Measurements from ENCODE around the gene ABLIM3. TPM values are rescaled to one million over a fixed set of nuclear protein-coding genes. Genes with fewer than 3 reads are reported as not detected.

Gene ABLIM3
- total RNA-seq, 1 donor from 2014 or later = 8.0 TPM

- H3K27me3 Mint-ChIP-seq = peaks cover 12% of the 10 kb centered on the region
- no peak overlapping the region for H3K27ac Mint-ChIP-seq
- H3K4me3 Mint-ChIP-seq = no peak overlapping the region
- peaks cover 6% of the 10 kb centered on the region for H3K4me1 Mint-ChIP-seq (ENCODE audit: unreplicated experiment)
- H3K9me3 Mint-ChIP-seq = no peaks in the 10 kb centered on the region
- no peak for TF ChIP-seq CTCF (conservative IDR thresholded peaks at IDR 0.05)
- no peak for DNase-seq (ENCODE audit: extremely low spot score, unreplicated experiment)
- H3K36me3 Mint-ChIP-seq = no peaks in the 10 kb centered on the region
These were observed 142.6 kb downstream of the ABLIM3 start for GRCh38 chr5:149283626-149284480.

GRCh38 chr5:149284501-149284900 lies 143.2 kb downstream of the ABLIM3 start:
- no peak for DNase-seq (ENCODE audit: extremely low spot score, unreplicated experiment)
- Mint-ChIP-seq H3K27me3 (peaks cover 12% of the 10 kb centered on the region), H3K4me1 (ENCODE audit: unreplicated experiment) (peaks cover 12% of the 10 kb centered on the region), H3K36me3 (no peaks in the 10 kb centered on the region), H3K4me3 (no peak overlapping the region), H3K9me3 (no peaks in the 10 kb centered on the region), H3K27ac (no peak overlapping the region)
- no peak for TF ChIP-seq CTCF (conservative IDR thresholded peaks at IDR 0.05)

GRCh38 chr5:149285153-149285552 lies 143.9 kb downstream of the ABLIM3 start:
- no peak overlapping the region for H3K27ac Mint-ChIP-seq
- H3K4me1 Mint-ChIP-seq (ENCODE audit: unreplicated experiment) = peaks cover 13% of the 10 kb centered on the region
- TF ChIP-seq CTCF (conservative IDR thresholded peaks at IDR 0.05) = no peak
- no peaks in the 10 kb centered on the region for H3K36me3 Mint-ChIP-seq
- no peak overlapping the region for H3K4me3 Mint-ChIP-seq
- no peak for DNase-seq (ENCODE audit: extremely low spot score, unreplicated experiment)
- H3K9me3 Mint-ChIP-seq = no peaks in the 10 kb centered on the region
- peaks cover 9% of the 10 kb centered on the region for H3K27me3 Mint-ChIP-seq

GRCh38 chr5:149288436-149288835 lies 147.1 kb downstream of the ABLIM3 start:
- no peaks in the 10 kb centered on the region for H3K36me3 Mint-ChIP-seq
- peaks cover 13% of the 10 kb centered on the region for H3K4me1 Mint-ChIP-seq (ENCODE audit: unreplicated experiment)
- no peak for DNase-seq (ENCODE audit: extremely low spot score, unreplicated experiment)
- H3K9me3 Mint-ChIP-seq = no peaks in the 10 kb centered on the region
- H3K27ac Mint-ChIP-seq = no peak overlapping the region
- H3K27me3 Mint-ChIP-seq = peaks cover 11% of the 10 kb centered on the region
- H3K4me3 Mint-ChIP-seq = no peak overlapping the region
- no peak for TF ChIP-seq CTCF (conservative IDR thresholded peaks at IDR 0.05)

GRCh38 chr5:149289301-149289700 lies 148.0 kb downstream of the ABLIM3 start:
- H3K27ac Mint-ChIP-seq = no peak overlapping the region
- peaks cover 11% of the 10 kb centered on the region for H3K27me3 Mint-ChIP-seq
- no peak for DNase-seq (ENCODE audit: extremely low spot score, unreplicated experiment)
- TF ChIP-seq CTCF (conservative IDR thresholded peaks at IDR 0.05) = no peak
- H3K4me1 Mint-ChIP-seq (ENCODE audit: unreplicated experiment) = peaks cover 12% of the 10 kb centered on the region
- H3K9me3 Mint-ChIP-seq = no peaks in the 10 kb centered on the region
- no peak overlapping the region for H3K4me3 Mint-ChIP-seq
- no peaks in the 10 kb centered on the region for H3K36me3 Mint-ChIP-seq
